ENCODE results near the gene EFNB2.

The EFNB2 gene

GRCh38 chr13:106506286-106506685 lies 29.2 kb downstream of the EFNB2 start:
- no peaks in the 10 kb centered on the region for H3K27me3 ChIP-seq (ENCODE audit: control insufficient read depth, low read length)
- H3K79me2 ChIP-seq (ENCODE audit: control insufficient read depth, low read length), result no peaks in the 10 kb centered on the region
- H4K20me1 ChIP-seq (ENCODE audit: control insufficient read depth, insufficient read depth, low read depth, low read length), result no peaks in the 10 kb centered on the region
- H3F3A ChIP-seq (ENCODE audit: control insufficient read depth, insufficient read depth), result 0 out of 2 replicates have a peak, but pooled peaks cover 3% of the 10 kb centered on the region
- no peak overlapping the region for H3K4me3 ChIP-seq (ENCODE audit: low read length)
- H3K4me1 ChIP-seq (ENCODE audit: control insufficient read depth, low read length), result peaks cover 24% of the 10 kb centered on the region
- TF ChIP-seq EZH2phosphoT487 (IDR thresholded peaks at IDR 0.05; ENCODE audit: borderline replicate concordance, low read length) (no peak), CTCF (IDR thresholded peaks at IDR 0.05; ENCODE audit: low read depth, low read length, poor library complexity, severe bottlenecking) (no peak)
- no peaks in the 10 kb centered on the region for H3K9me2 ChIP-seq (replicated peaks; ENCODE audit: control insufficient read depth, low read length)
- no peak overlapping the region for H3K27ac ChIP-seq (ENCODE audit: low read depth, low read length)
- H3K4me2 ChIP-seq (ENCODE audit: low read length), result no peak overlapping the region
- no peaks in the 10 kb centered on the region for H3K36me3 ChIP-seq (ENCODE audit: control insufficient read depth, low read length)
- no peaks in the 10 kb centered on the region for H3K9me3 ChIP-seq (ENCODE audit: control insufficient read depth, insufficient read depth, low read length)

- H3F3A ChIP-seq (ENCODE audit: control insufficient read depth, insufficient read depth), result 0 out of 2 replicates have a peak, but pooled peaks cover 3% of the 10 kb centered on the region
- H3K27ac ChIP-seq (ENCODE audit: low read depth, low read length), result no peak overlapping the region
- H3K4me3 ChIP-seq (ENCODE audit: low read length), result no peak overlapping the region
- no peak overlapping the region for H3K4me2 ChIP-seq (ENCODE audit: low read length)
- H3K79me2 ChIP-seq (ENCODE audit: control insufficient read depth, low read length), result no peaks in the 10 kb centered on the region; the same call in 1 of the 2 replicates
- no peaks in the 10 kb centered on the region for H3K36me3 ChIP-seq (ENCODE audit: control insufficient read depth, low read length)
- no peak for TF ChIP-seq EZH2phosphoT487 (IDR thresholded peaks at IDR 0.05; ENCODE audit: borderline replicate concordance, low read length)
- TF ChIP-seq CTCF (IDR thresholded peaks at IDR 0.05; ENCODE audit: low read depth, low read length, poor library complexity, severe bottlenecking), result no peak
- H3K4me1 ChIP-seq (ENCODE audit: control insufficient read depth, low read length), result peaks cover 28% of the 10 kb centered on the region
- H3K9me3 ChIP-seq (ENCODE audit: control insufficient read depth, insufficient read depth, low read length), result no peaks in the 10 kb centered on the region
- H3K9me2 ChIP-seq (replicated peaks; ENCODE audit: control insufficient read depth, low read length), result no peaks in the 10 kb centered on the region
- H4K20me1 ChIP-seq (ENCODE audit: control insufficient read depth, insufficient read depth, low read depth, low read length), result no peaks in the 10 kb centered on the region
- no peaks in the 10 kb centered on the region for H3K27me3 ChIP-seq (ENCODE audit: control insufficient read depth, low read length)
Measured at GRCh38 chr13:106505732-106506131, 29.7 kb downstream of the EFNB2 start.

- no peak overlapping the region for H3K4me2 ChIP-seq (ENCODE audit: low read length)
- no peaks in the 10 kb centered on the region for H3K36me3 ChIP-seq (ENCODE audit: control insufficient read depth, low read length)
- peaks cover 33% of the 10 kb centered on the region for H3K4me1 ChIP-seq (ENCODE audit: control insufficient read depth, low read length)
- no peak overlapping the region for H3K4me3 ChIP-seq (ENCODE audit: low read length)
- no peaks in the 10 kb centered on the region for H3K27me3 ChIP-seq (ENCODE audit: control insufficient read depth, low read length)
- TF ChIP-seq EZH2phosphoT487 (IDR thresholded peaks at IDR 0.05; ENCODE audit: borderline replicate concordance, low read length), result no peak
- no peak for TF ChIP-seq CTCF (IDR thresholded peaks at IDR 0.05; ENCODE audit: low read depth, low read length, poor library complexity, severe bottlenecking)
- H3K27ac ChIP-seq (ENCODE audit: low read depth, low read length), result no peak overlapping the region
- no peaks in the 10 kb centered on the region for H4K20me1 ChIP-seq (ENCODE audit: control insufficient read depth, insufficient read depth, low read depth, low read length)
- H3K79me2 ChIP-seq (ENCODE audit: control insufficient read depth, low read length), result no peaks in the 10 kb centered on the region; the same call in 1 of the 2 replicates
- no peaks in the 10 kb centered on the region for H3K9me3 ChIP-seq (ENCODE audit: control insufficient read depth, insufficient read depth, low read length)
- H3K9me2 ChIP-seq (replicated peaks; ENCODE audit: control insufficient read depth, low read length), result no peaks in the 10 kb centered on the region
- peaks cover 7% of the 10 kb centered on the region for H3F3A ChIP-seq (ENCODE audit: control insufficient read depth, insufficient read depth)
Measured at GRCh38 chr13:106505295-106505694, 30.2 kb downstream of the EFNB2 start.
